ENCODE data around the gene NEK2. TPM values are rescaled to one million over a fixed set of nuclear protein-coding genes. Genes with fewer than 3 reads are reported as not detected.

NEK2 gene
- total RNA-seq, 1 experiment from 2014 or later: 60.5 TPM

- Histone ChIP-seq H4K20me1 (ENCODE audit: insufficient read depth) (no peaks in the 10 kb centered on the region), H3K9me3 (ENCODE audit: insufficient read depth, low read depth) (no peaks in the 10 kb centered on the region), H3K27ac (no peak overlapping the region), H3K9me2 (ENCODE audit: insufficient read depth) (no peaks in the 10 kb centered on the region), H2AFZ (no peak overlapping the region), H3K27me3 (ENCODE audit: insufficient read depth, low read depth) (no peaks in the 10 kb centered on the region), H3K4me2 (no peak overlapping the region), H3K4me3 (no peak overlapping the region), H3K79me2 (ENCODE audit: low read depth) (no peaks in the 10 kb centered on the region), H3K36me3 (ENCODE audit: low read depth) (no peaks in the 10 kb centered on the region), H3F3A (ENCODE audit: insufficient read depth, low read depth) (peaks cover 38% of the 10 kb centered on the region), H3K4me1 (replicated peaks; ENCODE audit: insufficient read depth) (peaks cover 75% of the 10 kb centered on the region)
- no TSS peak for BruUV-seq (replicated peaks)
- ChIA-PET CTCF (no interaction called here), POLR2A (ENCODE audit: unreplicated experiment) (no interaction called here)
- DNase-seq: no peak
- TF ChIP-seq EZH2 (IDR thresholded peaks at IDR 0.05; ENCODE audit: low read depth): no peak
- no peak for TF ChIP-seq CTCF (conservative IDR thresholded peaks at IDR 0.05)
- intact Hi-C loops (cut with micrococcal nuclease; ENCODE audit: unreplicated experiment): loop anchor here (5.0 to 10.0 kb wide), 3 partner anchors 516 to 1206 kb away; partner anchors contain the start of gene KCNH1
Observed at GRCh38 chr1:211650904-211651303, 24.5 kb downstream of the NEK2 start.

GRCh38 chr1:211648980-211649934 lies 26.2 kb downstream of the NEK2 start:
- peaks cover 83% of the 10 kb centered on the region for H3K4me1 ChIP-seq (replicated peaks; ENCODE audit: insufficient read depth)
- H3K27me3 ChIP-seq (ENCODE audit: insufficient read depth, low read depth): no peaks in the 10 kb centered on the region
- no TSS peak for BruUV-seq (replicated peaks)
- H3K9me2 ChIP-seq (ENCODE audit: insufficient read depth): no peaks in the 10 kb centered on the region
- TF ChIP-seq EZH2 (IDR thresholded peaks at IDR 0.05; ENCODE audit: low read depth) (no peak), CTCF (conservative IDR thresholded peaks at IDR 0.05) (peak; percentile 55)
- POLR2A ChIA-PET (ENCODE audit: unreplicated experiment): interaction anchor here (0.7 kb wide), 1 partner anchor 21 kb away, joined by 5 read pairs; no protein-coding TSS in a partner anchor
- H3F3A ChIP-seq (ENCODE audit: insufficient read depth, low read depth): peaks cover 47% of the 10 kb centered on the region
- H3K79me2 ChIP-seq (ENCODE audit: low read depth): no peaks in the 10 kb centered on the region
- no peak overlapping the region; the same call in 1 of the 2 replicates for H2AFZ ChIP-seq
- H4K20me1 ChIP-seq (ENCODE audit: insufficient read depth): no peaks in the 10 kb centered on the region
- H3K4me2 ChIP-seq: peak overlapping the region; percentile 52
- no peaks in the 10 kb centered on the region for H3K9me3 ChIP-seq (ENCODE audit: insufficient read depth, low read depth)
- no peaks in the 10 kb centered on the region for H3K36me3 ChIP-seq (ENCODE audit: low read depth)
- CTCF ChIA-PET: interaction anchor here (1.2 to 1.5 kb wide), 2 partner anchors 132 to 134 kb away, joined by 3 to 4 read pairs; no protein-coding TSS in a partner anchor
- no peak overlapping the region for H3K4me3 ChIP-seq
- intact Hi-C loops (cut with micrococcal nuclease; ENCODE audit: unreplicated experiment): loop anchor here (1.0 kb wide), 2 partner anchors 70 to 134 kb away; partner anchors contain the start of gene SLC30A1
- H3K27ac ChIP-seq: peak overlapping the region; percentile 90
- DNase-seq: peak in 1 of 2 experiments; percentile 44

GRCh38 chr1:211648336-211648735 lies 27.1 kb downstream of the NEK2 start:
- peaks cover 83% of the 10 kb centered on the region for H3K4me1 ChIP-seq (replicated peaks; ENCODE audit: insufficient read depth)
- H3K9me2 ChIP-seq (ENCODE audit: insufficient read depth): no peaks in the 10 kb centered on the region
- H4K20me1 ChIP-seq (ENCODE audit: insufficient read depth): no peaks in the 10 kb centered on the region
- POLR2A ChIA-PET (ENCODE audit: unreplicated experiment): interaction anchor here (0.5 to 0.7 kb wide), 3 partner anchors 21 to 1999 kb away, joined by 3 to 5 read pairs (median 4); no protein-coding TSS in a partner anchor
- peak; percentile 44 to 87 for DNase-seq
- no peaks in the 10 kb centered on the region for H3K36me3 ChIP-seq (ENCODE audit: low read depth)
- BruUV-seq (replicated peaks): no TSS peak
- CTCF ChIA-PET: interaction anchor here (1.2 to 1.5 kb wide), 2 partner anchors 131 to 133 kb away, joined by 3 to 4 read pairs; no protein-coding TSS in a partner anchor
- H3K79me2 ChIP-seq (ENCODE audit: low read depth): no peaks in the 10 kb centered on the region
- H2AFZ ChIP-seq: peak overlapping the region; percentile 46
- no peak overlapping the region for H3K4me3 ChIP-seq
- peak overlapping the region; percentile 52 for H3K4me2 ChIP-seq
- intact Hi-C loops (cut with micrococcal nuclease; ENCODE audit: unreplicated experiment): no loop called here
- no peaks in the 10 kb centered on the region for H3K9me3 ChIP-seq (ENCODE audit: insufficient read depth, low read depth)
- no peaks in the 10 kb centered on the region for H3K27me3 ChIP-seq (ENCODE audit: insufficient read depth, low read depth)
- TF ChIP-seq CTCF (conservative IDR thresholded peaks at IDR 0.05): no peak
- no peak for TF ChIP-seq EZH2 (IDR thresholded peaks at IDR 0.05; ENCODE audit: low read depth)
- peak overlapping the region; percentile 90 for H3K27ac ChIP-seq
- peaks cover 47% of the 10 kb centered on the region for H3F3A ChIP-seq (ENCODE audit: insufficient read depth, low read depth)

Measured in PC-9 (cell line).